HG03354 (cell line): Measurements from ENCODE around the gene ABCA12.

ENCODE experiments used
- ATAC-seq: cut with Tn5 transposase; IDR thresholded peaks from one replicate; pipeline ENCODE4 v1.9.1; 2021; ENCODE audit warnings: mild to moderate bottlenecking; ENCODE audit not compliant: unreplicated experiment, poor library complexity, severe bottlenecking

The ABCA12 gene

GRCh38 chr2:214995409-214995808, 143.0 kb downstream of the ABCA12 start:
- ATAC-seq: peak; percentile 53

- ATAC-seq: no peak
Measured at GRCh38 chr2:214992911-214993310, 145.5 kb downstream of the ABCA12 start.

GRCh38 chr2:214989187-214989586, 149.2 kb downstream of the ABCA12 start:
- ATAC-seq: no peak

- no peak for ATAC-seq
Measured at GRCh38 chr2:214987261-214987660, 151.2 kb downstream of the ABCA12 start.

GRCh38 chr2:214985619-214986018, 152.8 kb downstream of the ABCA12 start:
- no peak for ATAC-seq

GRCh38 chr2:214966420-214966819, 172.0 kb downstream of the ABCA12 start:
- ATAC-seq: no peak

- no peak for ATAC-seq
Measured at GRCh38 chr2:214960677-214961076, 177.7 kb downstream of the ABCA12 start.

GRCh38 chr2:214946949-214947348, 191.5 kb downstream of the ABCA12 start:
- ATAC-seq: no peak

GRCh38 chr2:214934006-214934405, 204.4 kb downstream of the ABCA12 start:
- ATAC-seq: no peak

GRCh38 chr2:214904634-214905033, 233.8 kb downstream of the ABCA12 start:
- ATAC-seq: no peak

GRCh38 chr2:214904176-214904575, 234.2 kb downstream of the ABCA12 start:
- no peak for ATAC-seq

GRCh38 chr2:214902286-214902685, 236.1 kb downstream of the ABCA12 start:
- no peak for ATAC-seq

- no peak for ATAC-seq
Measured at GRCh38 chr2:214899751-214900150, 238.7 kb downstream of the ABCA12 start.

- ATAC-seq: no peak
Measured at GRCh38 chr2:214896274-214896673, 242.2 kb downstream of the ABCA12 start.

- ATAC-seq: no peak
Measured at GRCh38 chr2:214895469-214895868, 243.0 kb downstream of the ABCA12 start.

GRCh38 chr2:214889301-214889700, 249.1 kb downstream of the ABCA12 start:
- ATAC-seq: no peak

- no peak for ATAC-seq
Measured at GRCh38 chr2:214881647-214882202, 256.7 kb downstream of the ABCA12 start.
